Stimulated activated CD4-positive, alpha-beta T cell treated with anti-CD3 and anti-CD28 coated beads, Interleukin-2, amount 100 ng/mL, for 4 hours (primary cell): ENCODE results near the gene RTCA.
"Not testable (repeated sequence)": the region's sequence is repeated elsewhere in the genome, so short reads cannot be mapped to it uniquely, and the experiment has no call there.

ENCODE experiments used
- DNase-seq: peaks from one replicate; pipeline ENCODE4 v3.0.0-alpha.2; 2020; ENCODE audit warnings: low read depth

Gene RTCA

DNA sequence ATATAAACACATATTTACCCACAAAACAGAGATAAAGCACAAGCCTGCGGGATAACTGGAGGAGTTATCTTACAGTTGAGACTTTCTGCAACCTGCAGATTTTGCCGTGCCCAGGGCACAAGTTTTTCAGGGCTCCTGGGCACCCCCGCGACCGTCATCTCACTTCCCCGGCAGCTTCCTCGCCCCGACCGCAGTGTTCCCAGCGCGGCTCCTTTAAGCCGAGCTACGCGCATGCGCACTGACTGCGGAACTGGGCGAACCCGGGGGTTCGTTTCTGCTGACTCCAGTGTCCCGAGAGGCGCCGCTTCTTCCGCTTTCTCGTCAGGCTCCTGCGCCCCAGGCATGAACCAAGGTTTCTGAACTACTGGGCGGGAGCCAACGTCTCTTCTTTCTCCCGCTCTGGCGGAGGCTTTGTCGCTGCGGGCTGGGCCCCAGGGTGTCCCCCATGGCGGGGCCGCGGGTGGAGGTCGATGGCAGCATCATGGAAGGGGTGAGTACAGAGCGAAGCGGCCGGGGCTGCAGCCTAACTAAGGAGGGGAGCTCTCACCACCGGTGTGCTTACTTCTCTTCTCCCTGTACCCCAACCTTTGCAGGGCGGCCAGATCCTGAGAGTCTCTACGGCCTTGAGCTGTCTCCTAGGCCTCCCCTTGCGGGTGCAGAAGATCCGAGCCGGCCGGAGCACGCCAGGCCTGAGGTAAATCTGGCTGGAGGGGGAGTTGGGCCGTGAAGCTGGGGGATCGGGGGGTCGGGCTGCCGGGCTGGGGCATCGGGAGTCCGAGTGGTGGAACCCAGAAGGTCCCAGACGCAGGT is at the start of gene RTCA:
Gene RTCA (plus strand): TSS at position 286 of the 810 bp plus-strand sequence. CDS start 160 bp downstream, at position 446.
- peak; percentile 91 for DNase-seq

- no peak for DNase-seq
Observed at GRCh38 chr1:100217834-100218233, 48.2 kb upstream of the RTCA start.

- DNase-seq, result no peak
Observed at GRCh38 chr1:100219457-100219856, 46.6 kb upstream of the RTCA start.

- DNase-seq, result no peak
Observed at GRCh38 chr1:100219883-100220282, 46.1 kb upstream of the RTCA start.

- no peak for DNase-seq
Observed at GRCh38 chr1:100222428-100222827, 43.6 kb upstream of the RTCA start.

GRCh38 chr1:100229681-100230443 is 36.2 kb upstream of the RTCA start:
- DNase-seq, result no peak

- DNase-seq, result no peak
Observed at GRCh38 chr1:100230765-100231164, 35.3 kb upstream of the RTCA start.

GRCh38 chr1:100231721-100232120 is 34.3 kb upstream of the RTCA start:
- no peak for DNase-seq

GRCh38 chr1:100232156-100232555 is 33.9 kb upstream of the RTCA start:
- DNase-seq, result no peak

GRCh38 chr1:100233566-100233965 is 32.5 kb upstream of the RTCA start:
- not testable (repeated sequence) for DNase-seq

DNA sequence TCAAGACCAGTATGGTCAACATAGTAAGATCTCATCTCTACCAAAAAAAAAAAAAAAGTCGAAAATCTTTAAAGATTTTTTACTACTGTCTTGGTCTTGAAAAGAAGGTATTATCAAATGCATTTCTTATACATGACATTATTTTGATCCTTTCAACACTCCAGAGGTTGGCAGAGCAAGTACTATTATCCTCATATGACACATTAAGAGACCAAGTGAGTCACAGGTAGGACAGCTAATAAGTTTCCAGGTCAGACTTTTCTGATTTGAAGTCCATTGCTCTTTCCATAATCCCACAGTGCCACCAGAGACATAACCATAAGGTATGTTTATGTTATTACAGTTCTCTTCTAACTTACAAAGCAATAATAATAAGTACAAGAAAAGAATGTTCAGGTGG is 31.6 kb upstream of the RTCA start:
- no peak for DNase-seq

GRCh38 chr1:100237091-100237490 is 28.9 kb upstream of the RTCA start:
- DNase-seq, result no peak

GRCh38 chr1:100239961-100240360 is 26.1 kb upstream of the RTCA start:
- no peak for DNase-seq

- DNase-seq, result no peak
Observed at GRCh38 chr1:100240631-100241030, 25.4 kb upstream of the RTCA start.

GRCh38 chr1:100246738-100247137 is 19.3 kb upstream of the RTCA start:
- no peak for DNase-seq

- DNase-seq, result no peak
Observed at GRCh38 chr1:100249155-100249536, 16.9 kb upstream of the RTCA start.

DNA sequence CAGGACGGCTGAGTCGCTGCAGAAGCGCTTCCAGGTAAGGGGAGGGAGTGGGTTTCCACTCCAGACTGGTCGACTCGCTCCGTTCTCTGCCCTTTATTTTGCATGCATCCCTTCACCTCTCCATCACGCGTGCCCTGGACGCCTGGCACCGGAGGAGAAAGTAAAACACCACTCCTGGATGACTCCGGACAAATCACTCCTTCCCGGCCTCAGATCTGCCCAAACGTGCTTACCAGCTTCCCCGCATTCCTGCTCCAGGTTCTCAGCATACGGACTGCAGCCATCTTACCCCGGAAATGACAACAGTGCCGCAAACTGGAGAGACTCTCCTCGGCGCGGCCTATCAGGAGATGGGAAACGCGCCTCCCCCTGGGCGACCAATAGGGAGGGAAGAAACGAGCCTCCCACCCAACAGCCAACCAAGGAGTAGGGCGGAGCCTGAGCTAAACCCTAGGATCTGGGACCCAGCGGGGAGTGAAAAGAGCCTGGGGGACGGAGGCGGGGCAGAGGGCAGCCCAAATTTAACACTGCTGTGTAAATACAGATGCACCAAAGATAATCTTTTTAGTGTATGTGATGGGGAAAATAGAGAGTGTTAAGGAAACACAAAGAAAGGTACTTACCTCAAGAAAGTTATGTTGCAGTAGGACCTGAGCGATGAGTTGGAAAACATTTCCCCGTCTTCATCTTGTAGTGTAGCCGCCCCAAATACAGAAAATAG is 16.3 kb upstream of the RTCA start, which contains the start of gene DBT:
Gene DBT (minus strand): TSS at position 298 of the 721 bp plus-strand sequence. CDS start 14 bp downstream, at position 284.
- DNase-seq, result peak; percentile 86

DNA sequence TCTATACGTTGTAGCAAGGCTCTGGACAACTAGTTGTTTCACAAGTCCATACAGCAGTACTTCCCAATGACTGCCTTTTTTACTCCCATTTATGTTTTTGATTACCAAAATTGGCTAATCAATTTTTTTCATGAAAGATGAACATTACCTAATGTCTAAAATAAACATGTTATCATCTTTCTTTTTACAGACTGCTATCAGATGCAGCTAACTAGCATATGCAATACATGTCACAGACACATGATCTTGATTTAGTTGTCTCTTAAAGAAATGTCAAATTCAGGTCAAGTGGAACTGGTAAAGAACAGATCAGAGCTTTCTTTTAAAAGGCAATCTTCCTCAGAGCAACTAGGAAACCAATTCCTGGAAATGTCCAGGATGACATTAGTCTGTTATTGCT is 15.8 kb upstream of the RTCA start:
- DNase-seq, result no peak

- no peak for DNase-seq
Observed at GRCh38 chr1:100250807-100251206, 15.2 kb upstream of the RTCA start.

DNA sequence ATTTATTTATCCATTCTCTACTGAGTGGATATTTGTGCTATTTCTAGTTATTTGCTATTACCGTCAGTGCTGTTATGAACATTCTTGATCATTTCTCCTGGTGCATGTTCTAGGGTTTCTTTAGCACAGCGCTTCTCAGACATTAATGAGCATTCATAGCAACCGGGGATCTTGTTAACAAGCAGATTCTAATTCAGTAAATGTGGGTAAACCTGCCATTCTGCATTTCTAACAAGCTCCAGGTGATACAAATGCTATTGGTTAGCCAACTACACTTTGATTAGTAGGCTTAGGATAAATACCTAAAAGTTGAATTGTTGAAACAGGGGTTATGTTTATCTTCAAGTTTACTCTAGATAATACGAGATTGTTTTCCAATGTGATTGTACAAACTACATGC is 13.1 kb upstream of the RTCA start:
- no peak for DNase-seq

DNA sequence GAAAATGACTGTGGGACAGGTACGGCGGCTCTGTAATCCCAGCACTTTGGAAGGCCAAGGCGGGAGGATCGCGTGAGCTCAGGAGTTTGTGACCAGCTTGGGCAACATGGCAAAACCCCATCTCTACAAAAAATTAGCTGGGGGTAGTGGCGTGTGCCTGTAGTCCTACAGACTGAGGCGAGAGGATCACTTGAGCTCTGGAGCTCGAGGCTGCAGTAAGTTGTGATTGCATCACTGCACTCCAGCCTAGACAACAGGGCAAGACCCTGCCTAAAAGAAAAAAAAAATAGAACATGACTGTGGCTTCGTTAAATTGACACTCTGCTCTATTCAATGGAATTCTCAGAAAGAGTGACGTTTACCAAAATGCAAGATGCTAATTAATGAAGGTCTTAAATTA is 12.5 kb upstream of the RTCA start:
- DNase-seq, result no peak

GRCh38 chr1:100256273-100256672 is 9.7 kb upstream of the RTCA start:
- not testable (repeated sequence) for DNase-seq

DNA sequence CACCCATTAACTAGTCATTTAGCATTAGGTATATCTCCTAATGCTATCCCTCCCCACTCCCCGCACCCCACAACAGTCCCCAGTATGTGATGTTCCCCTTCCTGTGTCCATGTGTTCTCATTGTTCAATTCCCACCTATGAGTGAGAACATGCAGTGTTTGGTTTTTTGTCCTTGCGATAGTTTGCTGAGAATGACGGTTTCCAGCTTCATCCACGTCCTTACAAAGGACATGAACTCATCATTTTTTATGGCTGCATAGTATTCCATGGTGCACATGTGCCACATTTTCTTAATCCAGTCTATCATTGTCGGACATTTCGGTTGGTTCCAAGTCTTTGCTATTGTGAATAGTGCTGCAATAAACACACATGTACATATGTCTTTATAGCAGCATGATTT is 7.6 kb upstream of the RTCA start:
- DNase-seq, result not testable (repeated sequence)
